ENCODE data around the gene ARFGEF3.
"Not testable (repeated sequence)": the region's sequence is repeated elsewhere in the genome, so short reads cannot be mapped to it uniquely, and the experiment has no call there.

Gene ARFGEF3

DNA sequence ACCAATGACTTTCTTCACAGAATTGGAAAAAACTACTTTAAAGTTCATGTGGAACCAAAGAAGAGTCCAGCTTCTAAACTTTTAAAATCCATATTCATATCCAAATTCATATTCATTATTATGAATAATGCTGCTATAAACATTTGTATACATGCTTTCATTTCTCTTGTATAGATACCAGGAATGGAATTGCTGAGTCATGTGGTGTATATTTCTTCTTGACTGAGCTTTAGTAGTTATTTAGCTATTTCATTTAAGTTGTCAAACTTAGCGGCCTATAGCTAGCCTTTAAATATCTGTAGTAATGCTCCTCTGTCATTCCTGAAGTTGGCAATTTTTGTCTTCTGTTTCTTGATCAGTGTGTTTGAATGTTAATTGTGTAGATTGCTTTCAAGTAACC lies 196.2 kb downstream of the ARFGEF3 start:
- DNase-seq (ENCODE audit: low read depth): no peak

DNA sequence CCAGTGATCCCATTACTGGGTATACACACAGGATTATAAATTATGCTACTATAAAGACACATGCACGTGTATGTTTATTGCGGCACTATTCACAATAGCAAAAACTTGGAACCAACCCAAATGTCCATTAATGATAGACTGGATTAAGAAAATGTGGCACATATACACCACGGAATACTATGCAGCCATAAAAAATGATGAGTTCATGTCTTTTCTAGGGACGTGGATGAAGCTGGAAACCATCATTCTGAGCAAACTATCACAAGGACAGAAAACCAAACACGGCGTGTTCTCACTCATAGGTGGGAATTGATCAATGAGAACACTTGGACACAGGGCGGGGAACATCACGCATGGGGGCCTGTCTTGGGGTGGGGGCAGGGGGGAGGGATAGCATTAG lies 206.9 kb downstream of the ARFGEF3 start:
- not testable (repeated sequence) for DNase-seq (ENCODE audit: low read depth)

DNA sequence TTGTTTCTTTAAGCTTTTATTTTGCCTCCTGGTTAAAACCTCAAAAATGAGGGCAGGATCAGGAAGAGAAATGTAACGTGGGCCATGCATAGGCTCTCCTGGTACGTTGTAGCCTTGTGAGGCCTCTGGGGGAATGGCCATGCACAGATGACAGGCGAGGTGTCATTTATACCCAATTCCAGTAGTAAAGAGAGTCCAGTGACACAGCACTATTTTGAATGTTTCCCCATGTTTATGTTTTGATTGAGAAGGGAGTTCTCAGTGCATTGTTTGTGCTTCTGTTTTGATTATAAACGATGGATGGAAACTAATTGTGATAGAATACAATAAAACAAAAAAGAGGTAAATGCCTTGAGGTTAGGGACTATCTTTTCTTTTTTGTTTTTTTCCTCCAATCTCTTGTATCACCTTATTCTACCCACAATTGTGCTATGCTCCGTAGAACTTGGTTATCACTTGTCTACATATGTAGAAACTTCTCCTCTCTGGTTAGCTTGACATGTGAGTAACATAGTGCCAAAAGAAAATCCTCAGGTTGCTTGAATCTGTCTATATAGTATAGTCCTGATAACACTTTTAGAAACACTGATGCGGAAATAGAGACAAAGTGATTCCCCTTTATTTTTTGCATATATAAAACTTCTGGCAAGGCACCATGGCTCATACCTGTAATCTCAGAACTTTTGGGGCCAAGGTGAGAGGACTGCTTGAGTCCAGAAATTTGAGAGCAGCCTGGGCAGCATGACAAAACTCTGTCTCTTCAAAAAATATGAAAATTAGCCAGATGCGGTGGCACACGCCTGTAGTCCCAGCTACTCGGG lies 209.1 kb downstream of the ARFGEF3 start:
- DNase-seq (ENCODE audit: low read depth): no peak

DNA sequence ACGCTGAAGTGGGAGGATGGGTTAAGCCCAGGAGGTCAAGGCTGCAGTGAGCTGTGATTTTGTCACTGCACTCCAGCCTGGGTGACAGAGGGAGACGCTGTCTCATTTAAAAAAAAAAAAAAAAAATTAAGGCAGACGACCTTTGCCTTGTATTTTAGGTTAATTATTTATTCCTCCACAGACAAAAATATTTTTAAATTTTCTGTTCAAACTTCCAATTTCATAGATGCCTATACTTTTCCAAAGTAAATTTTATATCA lies 209.6 kb downstream of the ARFGEF3 start:
- DNase-seq (ENCODE audit: low read depth): no peak

DNA sequence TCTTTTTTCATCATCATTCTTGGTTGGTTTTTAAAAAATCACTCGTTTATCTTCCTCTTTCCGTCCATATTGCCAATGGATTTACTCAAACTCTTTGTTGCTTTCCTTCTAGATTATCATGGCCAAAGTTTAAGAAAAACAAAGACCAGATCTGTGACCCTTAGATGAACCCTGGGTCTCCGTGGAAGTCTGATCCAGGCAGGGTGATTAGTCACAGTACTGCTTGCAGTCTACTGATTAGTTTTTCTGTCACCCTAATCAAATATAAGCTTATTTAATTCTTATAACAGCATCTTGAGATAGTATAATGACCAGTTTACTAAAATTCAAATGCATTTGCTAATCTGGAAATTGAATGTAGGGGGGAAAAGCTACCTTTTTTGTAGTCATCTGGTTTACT lies 210.0 kb downstream of the ARFGEF3 start:
- DNase-seq (ENCODE audit: low read depth): no peak

DNA sequence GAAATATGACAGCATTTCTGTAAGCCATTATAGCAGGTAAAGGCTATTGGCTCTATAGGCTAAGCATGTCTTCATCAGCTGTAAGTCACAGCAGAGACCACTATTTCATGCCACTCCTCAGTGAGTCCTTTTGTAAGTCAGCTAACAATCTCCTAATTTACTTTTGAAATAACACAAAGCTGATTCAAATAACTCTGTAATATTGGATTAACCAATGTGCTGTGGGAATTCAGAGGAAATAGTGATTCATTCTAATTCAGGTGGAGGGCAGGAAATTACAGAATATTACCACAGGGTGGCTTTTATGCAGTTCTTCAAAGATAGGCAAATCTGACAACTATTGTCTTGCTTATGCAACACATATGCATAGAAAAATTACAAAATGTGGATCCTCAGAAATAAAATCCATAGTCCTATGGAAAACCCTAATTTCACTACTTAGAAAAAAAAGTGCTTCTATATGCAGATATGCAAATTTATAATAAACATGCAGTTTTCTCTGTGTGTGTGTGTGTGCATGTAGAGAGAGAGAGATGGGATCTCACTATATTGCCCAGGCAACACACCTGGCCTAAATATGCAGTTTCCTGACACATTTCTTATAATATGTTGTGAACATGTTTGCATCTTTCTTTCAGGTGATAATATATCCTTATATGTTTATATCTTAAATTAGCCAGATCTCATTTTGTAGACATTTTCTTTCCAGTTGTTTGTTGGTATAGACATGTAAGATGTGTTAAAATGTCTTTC lies 211.1 kb downstream of the ARFGEF3 start:
- DNase-seq (ENCODE audit: low read depth): no peak

DNA sequence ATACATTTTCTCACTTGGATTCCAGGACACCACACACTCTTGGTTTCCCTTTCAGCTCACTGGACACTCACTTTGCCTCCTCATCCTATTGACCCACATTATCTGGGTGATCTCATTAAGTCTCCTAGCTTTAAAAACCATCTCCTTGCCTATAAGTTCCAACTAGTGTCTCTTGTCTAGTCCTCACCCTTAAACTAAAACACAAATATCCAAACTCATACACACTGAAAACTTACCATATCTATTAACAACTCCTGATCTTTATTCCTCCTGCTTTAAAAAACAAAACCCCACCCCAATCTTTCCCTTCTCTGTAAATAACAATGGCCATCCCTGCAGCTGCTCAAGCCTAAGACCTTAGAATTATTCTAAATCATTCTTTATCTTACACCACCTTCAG lies 212.5 kb downstream of the ARFGEF3 start:
- DNase-seq (ENCODE audit: low read depth): no peak

DNA sequence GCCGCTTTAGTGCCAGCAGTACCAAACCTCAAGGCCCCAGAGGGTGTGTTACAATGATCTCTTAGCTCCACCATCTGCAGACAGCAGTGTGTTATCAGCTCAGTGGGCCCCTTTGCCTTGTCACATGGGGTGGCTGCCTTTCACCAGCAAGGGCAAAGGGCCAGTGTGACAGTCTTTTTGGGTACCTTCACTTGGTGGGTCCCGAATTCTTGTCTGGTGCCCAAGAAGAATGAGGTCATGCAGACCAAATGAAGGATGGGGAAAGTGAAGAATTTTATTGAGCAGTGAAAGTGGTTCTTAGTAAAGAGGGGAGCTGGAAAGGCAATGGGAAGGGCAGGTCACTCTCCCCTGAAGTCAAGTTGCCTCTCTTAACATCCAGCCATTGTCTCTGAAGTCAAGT lies 213.1 kb downstream of the ARFGEF3 start:
- DNase-seq (ENCODE audit: low read depth): no peak

DNA sequence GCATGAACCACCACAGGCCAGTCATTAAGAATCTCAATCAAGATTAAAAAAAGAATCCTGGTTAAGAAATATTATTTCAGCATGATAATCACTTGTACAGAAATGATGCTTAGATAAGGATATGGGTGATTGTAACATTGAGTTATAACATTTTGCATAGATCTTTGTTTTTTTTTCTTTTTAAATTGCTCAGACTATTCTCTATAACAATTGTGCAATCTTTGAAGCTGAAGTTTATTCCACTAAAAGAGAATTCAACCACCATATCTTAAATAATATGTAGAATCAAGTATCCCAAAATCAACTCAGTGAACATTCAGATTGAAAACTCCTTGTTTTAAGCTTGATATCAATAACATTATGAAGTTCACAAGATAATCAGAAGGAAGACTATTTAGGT lies 215.3 kb downstream of the ARFGEF3 start:
- DNase-seq (ENCODE audit: low read depth): no peak

DNA sequence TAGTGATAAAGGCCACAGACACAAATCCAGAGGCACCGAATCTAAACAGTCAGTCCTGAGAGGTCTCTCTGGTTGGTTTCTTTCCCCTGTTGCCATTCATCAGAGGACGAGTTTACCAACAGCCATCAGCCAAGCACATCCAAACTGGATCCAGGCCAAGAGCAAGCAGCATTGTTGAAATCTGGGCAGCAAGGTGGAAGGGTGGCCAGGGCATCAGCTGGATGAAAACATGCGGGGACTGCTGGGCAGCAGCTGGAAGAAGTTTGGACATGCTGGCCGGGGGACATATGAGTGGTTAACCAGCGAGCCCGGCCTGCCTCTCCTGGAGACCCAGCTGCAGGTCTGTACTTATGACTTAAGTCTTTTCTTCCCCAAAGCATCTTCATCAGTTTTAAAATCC lies 216.1 kb downstream of the ARFGEF3 start, which contains the start of gene SMIM28:
Gene SMIM28, plus strand, starts transcription at position 62 of the 400 bp plus-strand sequence. Its CDS starts 168 bp downstream, at position 230.
- no peak for DNase-seq (ENCODE audit: low read depth)

DNA sequence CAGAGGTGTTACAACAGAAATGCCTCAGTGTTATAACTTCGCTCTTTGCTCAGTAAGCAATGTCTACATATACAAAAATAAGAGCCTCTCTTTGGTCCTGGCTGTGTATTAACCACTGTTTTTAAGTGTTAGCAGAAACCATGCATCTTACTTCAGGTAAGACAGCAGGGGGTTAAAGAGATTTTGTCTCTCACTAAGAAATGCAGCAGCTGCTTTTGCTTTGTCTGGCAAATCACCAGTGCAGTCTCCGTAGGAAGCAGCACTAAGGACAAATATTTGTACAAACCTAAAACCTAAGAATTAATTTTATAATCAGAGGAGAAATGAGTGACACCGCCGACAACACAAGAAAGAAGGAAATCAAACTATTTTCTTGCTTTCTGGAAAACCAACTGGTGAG lies 216.7 kb downstream of the ARFGEF3 start:
- DNase-seq (ENCODE audit: low read depth): no peak

DNA sequence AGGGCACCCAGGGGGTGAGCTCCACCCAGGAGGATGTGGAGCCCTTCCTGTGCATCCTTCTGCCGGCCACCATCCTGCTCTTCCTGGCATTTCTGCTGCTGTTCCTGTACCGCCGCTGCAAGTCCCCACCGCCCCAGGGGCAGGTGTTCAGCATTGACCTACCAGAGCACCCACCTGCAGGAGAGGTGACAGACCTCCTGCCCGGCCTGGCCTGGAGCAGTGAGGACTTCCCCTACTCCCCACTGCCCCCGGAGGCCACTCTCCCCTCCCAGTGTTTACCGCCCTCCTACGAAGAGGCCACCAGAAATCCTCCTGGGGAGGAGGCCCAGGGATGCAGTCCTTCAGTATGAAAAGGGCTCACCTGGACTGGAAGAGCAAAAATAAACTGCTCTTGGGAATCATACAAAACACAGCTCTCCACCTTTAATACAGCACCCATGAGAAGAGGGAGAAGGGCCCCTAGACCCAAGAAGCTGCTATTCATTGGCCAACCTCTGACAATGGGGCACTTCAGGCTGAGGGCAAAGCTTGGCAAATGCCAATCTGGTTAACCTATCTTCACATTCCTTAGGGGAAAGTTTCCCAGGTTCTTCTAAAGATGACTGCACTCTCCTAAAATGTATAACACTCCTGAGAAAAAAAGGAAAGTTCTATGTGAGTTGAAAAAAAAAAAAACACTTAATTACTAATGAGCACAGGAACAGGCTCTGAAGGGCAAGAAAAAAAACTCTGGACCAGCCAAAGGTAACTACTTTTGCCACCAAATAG lies 220.9 kb downstream of the ARFGEF3 start:
- no peak for DNase-seq (ENCODE audit: low read depth)

DNA sequence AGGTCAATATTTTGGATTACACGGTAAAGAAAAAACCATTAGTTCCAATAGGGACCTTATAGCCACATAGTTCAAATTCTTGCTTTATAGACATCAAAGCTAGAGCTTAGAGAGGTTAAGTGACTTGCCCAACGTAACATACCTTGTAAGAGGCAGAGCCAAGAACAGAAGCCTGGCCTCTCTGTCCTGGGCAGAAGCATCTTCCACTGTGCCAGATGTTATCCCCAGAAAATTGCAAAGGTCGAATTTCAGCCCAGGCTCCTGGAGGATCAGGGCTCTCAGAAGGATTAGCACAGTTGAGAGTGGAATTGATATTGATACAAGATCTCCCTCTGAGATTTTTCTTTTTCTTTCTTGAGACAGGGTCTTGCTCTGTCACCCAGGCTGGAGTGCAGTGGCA lies 222.0 kb downstream of the ARFGEF3 start:
- no peak for DNase-seq (ENCODE audit: low read depth)

DNA sequence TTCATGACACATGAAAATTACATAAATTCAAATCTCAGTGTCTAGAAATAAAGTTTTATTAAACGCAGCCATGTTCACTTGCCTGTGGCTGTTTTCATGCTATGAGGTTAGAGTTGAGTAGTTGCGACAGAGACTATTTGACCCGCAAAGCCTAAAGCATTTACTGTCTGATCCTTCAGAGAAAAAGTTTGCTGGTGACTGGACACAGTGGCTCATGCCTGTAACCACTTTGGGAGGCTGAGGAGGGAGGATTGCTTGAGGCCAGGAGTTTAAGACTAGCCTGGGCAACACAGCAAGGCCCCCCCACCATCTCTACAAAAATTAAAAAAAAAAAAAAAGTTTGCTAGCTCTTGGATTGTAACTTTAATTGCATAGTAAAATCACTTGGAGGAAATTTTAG lies 225.2 kb downstream of the ARFGEF3 start:
- no peak for DNase-seq (ENCODE audit: low read depth)

DNA sequence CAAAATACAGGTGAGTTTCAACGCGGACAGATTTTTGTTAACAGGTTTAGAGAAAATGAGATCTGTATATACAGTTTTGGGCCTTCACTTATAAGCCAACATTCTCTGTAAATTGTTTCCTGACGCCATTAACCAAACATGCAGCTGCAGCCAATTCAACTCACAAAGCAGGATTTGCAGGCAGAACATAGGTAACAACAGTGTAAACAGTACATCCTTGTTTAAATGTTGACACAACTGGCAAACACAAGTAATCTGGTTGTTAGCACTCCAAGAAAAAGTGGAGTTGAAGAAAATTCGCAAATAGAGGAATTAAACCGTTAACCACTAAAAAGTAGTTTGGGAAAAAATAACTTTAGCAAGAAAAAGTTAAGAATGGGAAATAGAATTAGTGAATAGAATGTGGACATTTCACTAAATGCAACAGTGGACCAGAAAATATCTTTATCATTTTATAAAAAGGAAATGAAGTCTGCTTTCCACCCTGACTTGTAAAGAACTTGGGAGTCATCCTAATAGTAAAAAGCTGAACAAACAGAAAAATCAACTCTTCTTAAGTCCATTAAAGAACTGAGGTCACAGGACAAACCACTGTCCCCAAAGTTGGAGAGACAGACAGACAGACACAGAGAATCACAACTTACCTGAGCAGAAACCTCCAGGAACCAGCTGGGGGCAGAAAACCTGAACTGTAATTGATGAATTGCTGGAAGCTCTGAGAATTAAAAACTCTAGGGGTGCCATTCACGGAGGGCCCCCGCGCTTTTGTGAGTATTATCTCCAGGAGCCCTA lies 226.0 kb downstream of the ARFGEF3 start:
- DNase-seq (ENCODE audit: low read depth): no peak

DNA sequence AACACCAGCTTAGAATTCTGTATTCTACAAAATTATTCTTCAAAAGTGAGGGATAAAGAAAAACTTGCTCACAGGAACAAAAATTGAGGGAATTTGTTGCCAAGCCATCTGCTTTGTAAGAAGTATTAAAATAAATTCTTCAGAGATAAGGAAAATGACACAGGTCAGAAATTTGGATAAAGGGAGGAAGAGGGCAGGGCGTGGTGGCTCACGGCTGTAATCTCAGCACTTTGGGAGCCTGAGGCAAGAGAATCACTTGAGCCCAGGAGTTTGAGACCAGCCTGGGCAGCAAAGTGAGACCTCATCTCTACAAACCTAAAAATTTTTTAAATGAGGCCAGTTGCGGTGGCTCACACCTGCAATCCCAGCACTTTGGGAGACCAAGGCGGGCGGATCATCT lies 227.8 kb downstream of the ARFGEF3 start:
- DNase-seq (ENCODE audit: low read depth): no peak
